Hindlimb muscle (tissue), 1 donor: ENCODE measurements around the gene MDGA2. TPM values are rescaled to one million over a fixed set of nuclear protein-coding genes. Genes with fewer than 3 reads are reported as not detected.
"Not testable (repeated sequence)": the region's sequence is repeated elsewhere in the genome, so short reads cannot be mapped to it uniquely, and the experiment has no call there.

Experiments used
- DNase-seq: peaks from one replicate; pipeline ENCODE4 v3.0.0-alpha.2; 2013
- polyA plus RNA-seq: library from polyadenylated mRNA; unstranded; fragments of 120-200 nt; gene quantifications from one replicate; pipeline ENCODE4 v1.2.1, GENCODE V29; 2013; ENCODE audit not compliant: insufficient read length

Gene MDGA2
- polyA plus RNA-seq, 1 donor: 0.35 TPM

DNA sequence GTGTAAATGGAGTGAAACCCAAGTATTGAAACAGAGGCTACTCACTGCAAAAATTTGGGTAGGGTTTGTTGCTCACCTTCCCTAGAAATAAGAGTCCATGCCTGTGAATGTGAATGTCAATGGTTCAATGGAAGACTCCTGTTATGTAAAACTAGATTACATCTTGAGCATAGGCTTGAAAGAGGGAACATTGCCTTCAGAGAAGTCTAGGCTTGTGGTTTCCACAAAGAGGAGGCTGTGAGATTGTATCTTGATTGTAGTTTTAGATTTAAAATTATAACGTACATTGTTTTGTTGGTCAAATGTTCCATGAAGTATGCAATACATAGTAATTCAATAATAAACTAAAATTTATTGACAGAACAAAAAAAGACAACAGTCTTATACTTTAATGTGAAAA is 610.1 kb downstream of the MDGA2 start:
- DNase-seq: no peak

DNA sequence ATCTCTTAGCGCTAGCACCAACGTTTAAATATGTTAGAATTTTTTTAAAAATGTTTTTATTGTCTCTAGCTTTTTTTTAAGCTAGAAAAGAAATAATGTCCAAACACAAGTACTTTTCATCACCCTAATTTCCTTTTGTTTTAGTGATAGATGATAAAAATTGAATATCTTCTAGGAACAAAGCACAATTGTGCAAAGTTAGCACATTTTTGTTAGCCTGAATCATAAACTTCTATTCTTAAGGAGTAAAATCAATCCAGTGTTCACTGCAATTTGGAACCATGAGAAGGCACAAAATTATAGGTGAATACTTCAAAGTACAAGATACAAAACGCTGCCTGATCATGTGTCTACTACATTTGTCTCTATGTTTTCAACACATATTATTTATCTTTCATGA is 615.4 kb downstream of the MDGA2 start:
- no peak for DNase-seq

DNA sequence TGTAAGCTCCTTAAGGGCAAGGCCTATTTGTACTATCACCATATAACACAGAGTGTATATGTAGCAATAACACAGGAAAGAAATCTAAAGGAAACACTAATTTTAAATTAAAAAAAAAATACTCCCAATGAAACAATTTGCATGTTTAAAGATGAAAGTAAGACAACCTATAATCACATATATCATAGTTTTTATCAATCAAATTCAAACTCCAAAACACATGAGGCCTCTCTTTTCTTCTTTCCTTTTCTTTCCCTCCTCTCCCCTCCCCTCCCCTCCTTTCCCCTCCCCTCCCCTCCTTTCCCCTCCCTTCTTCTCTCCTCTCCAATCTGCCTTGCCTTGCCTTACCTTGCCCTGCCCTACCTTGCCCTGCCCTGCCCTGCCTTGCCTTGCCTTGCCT is 618.0 kb downstream of the MDGA2 start:
- DNase-seq: no peak

DNA sequence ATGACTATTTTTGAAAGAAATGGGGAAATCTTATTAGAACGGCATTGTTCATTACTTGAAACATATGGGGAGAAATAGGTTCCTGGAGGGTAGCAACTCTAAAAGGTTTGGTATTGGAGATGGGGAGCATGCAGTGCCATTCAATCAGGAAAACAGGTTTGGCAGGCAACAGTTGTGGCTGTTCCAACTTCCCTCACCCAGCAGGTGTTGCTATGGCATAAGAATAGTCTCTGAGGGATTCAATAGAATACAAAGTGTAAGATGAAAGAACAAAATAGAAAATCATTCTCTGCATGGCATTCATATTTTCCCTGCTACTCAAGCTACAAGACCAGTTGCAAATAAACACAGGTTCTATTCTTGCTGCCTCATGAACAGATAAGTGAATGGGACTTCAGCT is 630.6 kb downstream of the MDGA2 start:
- no peak for DNase-seq

DNA sequence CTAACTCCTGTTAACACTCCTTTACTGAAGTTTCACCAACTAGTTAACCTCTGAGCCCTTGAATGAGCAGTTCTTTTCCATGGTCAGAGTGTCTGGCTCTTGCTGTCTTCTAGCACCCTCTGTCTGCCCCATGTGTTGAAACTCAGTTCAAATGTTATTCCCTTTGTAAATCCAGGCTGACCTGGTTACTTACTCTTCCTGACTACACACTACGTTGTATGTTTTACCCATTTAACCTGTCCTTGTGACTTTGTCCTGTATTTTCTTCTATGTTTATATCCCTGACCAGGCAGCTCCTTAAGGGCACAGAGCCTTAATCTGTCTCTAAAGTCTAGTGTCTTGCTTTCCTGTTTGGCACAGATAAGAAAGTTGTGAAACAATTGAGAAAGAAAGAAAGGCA is 634.9 kb downstream of the MDGA2 start:
- DNase-seq: peak; percentile 1

DNA sequence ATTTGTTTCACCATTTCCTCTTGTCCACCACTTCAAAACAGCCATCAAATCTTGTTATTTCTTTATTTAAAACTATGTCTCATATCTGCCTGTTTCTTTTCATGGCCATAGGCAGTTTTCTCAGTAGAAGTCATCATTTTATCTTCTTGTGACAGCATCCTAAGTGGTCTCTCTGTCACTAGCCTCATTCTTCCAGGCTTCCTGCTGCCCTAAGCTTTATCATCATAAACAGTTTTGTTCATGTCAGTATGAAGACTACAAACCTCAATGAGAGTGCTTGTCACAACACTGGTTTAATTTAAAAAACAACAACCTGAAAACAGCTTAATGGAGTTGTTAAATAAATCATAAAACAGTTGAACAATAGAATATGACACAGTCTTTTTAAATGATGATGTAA is 636.1 kb downstream of the MDGA2 start:
- no peak for DNase-seq

DNA sequence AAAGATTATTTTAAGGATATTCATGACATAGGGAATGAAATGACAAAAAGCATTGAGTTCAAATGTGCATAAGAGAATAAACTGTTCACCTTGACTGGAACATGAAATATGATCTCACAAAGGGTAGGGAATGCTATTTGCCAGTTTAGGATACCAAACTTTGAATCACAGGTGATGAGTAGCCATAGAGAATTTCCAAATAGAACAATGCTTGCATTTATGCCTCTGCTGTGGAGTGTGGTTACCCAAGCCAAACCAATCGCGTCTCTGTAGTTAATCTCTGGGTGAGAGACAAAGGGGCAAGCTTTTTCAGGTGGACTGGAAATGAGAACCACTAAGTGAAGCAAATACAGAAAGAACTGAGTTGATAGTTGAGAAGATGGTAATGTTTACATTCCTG is 652.7 kb downstream of the MDGA2 start:
- no peak for DNase-seq

DNA sequence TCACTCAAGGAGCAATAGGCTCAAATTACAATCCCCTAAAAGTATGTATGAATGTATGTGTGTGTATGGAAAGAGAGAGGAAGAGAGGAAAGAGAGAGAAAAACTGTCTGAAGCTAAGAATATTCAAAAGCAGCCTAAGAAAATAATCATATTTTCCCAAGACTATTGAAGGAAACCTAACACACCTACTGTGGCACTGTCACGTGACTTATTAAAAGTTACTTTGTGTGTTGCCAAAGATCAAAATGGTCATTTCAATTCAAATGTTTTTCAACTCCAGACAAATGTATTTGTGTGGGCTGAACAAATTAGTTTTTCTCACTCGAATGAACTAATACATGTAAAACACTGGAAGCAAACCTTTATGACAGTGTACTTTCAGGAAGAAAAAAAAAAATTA is 654.9 kb downstream of the MDGA2 start:
- DNase-seq: no peak

DNA sequence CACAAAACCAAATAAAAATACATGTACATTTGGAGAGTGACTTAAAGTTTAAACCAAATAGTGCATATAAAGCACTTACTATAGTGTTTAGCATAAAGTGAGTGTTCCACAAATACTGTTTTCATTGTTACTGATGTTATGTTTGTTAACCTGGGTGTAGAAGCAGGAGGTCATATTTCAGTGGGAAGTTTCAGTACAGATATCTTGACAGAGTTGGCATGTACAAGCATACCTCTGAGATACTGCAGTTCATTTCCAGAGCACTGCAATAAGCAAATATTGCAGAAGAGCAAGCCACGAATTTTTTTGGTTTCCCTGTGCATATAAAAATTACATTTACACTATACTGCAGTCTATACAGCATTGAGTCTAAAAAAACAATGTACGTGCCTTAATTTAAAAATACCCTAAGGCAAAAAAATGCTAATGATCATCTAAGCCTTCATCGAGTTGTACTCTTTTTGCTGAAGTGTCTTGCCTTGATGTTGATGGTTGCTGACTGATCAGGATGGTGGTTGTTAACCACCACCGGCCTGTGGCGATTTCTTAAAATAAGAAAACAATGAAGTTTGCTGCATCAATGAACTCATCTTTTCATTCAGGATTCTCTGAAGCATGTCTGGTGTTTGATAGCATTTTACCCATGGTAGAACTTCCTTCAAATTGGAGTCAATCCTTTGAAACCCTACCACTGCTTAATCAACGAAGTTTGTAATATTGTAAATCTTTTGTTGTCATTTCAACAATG is 662.7 kb downstream of the MDGA2 start:
- no peak for DNase-seq

DNA sequence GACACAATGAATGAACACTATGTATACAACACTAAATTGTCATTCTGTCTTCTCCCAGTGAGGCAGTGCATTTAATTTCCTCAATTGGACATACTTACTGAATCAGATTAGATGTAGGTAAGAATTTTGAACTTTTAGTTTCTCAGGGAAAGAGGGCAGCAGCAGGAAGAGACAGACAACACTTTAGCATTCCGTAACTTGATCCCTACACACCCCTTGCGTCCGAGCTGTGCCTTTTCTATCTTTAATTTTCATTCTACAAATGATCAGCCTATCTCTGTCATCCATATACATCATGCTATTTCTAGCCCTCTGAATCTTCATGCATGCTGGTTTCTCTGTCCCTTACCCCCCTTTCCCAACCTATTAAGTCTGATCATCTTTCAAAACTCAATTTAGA is 665.8 kb downstream of the MDGA2 start:
- no peak for DNase-seq

DNA sequence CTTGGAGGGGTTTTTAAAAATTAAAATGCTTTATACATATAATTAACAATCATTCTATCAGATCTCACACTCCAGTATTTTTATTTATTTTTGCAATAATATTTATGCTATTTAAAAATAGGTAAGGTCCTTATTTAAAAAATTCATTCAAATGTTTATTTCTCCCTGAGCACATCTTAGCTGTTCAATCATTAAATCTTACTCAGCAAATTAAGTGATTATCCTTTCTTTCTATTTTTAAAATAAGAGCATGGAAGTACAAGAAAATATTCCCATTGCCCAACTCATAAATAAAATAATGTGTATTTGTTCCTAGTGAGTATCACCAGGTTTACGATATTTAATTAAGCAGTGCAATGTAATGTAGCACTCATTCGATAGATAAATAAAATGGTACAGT is 666.7 kb downstream of the MDGA2 start:
- DNase-seq: no peak

DNA sequence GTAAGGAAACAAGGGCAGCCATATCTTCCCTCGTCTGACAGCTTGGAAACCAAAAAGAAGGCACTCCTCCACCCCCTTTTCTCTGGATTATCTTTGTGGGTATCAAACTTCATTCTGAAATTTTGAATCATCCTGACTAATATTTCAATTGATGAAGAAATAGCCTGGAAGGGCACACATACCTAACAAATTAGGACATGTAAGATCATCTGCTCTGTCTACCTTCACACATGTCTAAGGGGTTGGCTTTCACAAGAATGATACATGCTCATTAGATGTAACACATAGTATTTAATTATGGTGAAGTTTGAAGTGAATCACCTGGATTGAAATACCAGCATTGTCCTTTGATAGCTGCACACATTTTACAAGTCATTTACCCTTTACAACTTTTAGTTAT is 675.7 kb downstream of the MDGA2 start:
- no peak for DNase-seq

DNA sequence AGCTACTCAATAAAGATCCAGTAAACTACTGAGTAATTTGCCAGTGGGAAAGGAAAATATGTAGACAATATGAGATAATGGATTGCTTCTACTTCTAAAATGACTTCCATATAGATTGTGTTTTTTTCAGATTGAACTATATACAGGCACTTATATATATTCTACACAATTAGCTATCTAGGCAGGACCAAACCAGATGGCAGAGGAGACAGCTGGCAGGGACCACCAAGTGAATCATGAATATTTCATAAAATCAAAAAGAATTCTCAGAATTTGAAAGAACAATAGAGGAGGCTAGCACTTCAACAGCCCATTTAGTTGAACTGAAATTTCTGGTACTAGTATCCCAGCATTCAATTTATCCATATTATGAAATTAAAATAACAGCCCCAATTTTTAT is 685.8 kb downstream of the MDGA2 start:
- DNase-seq: no peak

DNA sequence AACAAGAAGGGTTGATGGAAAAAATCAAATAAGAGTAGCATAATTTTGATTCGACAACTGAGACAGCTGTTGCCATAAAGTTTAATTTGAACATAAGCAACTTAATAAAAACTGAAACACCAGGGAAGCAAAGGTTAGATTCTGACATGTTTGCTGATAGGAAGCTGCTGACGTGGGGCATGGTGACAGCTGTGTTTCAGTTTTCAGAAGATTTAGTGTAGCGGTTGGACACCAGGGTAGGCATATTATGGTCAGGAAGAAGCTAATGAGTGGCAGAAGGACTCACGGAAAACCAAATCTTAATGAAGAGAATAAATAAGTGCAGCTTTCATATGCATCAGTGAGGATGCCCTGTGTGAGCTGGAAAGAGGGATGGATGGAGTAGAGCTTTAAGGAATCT is 687.1 kb downstream of the MDGA2 start:
- no peak for DNase-seq

DNA sequence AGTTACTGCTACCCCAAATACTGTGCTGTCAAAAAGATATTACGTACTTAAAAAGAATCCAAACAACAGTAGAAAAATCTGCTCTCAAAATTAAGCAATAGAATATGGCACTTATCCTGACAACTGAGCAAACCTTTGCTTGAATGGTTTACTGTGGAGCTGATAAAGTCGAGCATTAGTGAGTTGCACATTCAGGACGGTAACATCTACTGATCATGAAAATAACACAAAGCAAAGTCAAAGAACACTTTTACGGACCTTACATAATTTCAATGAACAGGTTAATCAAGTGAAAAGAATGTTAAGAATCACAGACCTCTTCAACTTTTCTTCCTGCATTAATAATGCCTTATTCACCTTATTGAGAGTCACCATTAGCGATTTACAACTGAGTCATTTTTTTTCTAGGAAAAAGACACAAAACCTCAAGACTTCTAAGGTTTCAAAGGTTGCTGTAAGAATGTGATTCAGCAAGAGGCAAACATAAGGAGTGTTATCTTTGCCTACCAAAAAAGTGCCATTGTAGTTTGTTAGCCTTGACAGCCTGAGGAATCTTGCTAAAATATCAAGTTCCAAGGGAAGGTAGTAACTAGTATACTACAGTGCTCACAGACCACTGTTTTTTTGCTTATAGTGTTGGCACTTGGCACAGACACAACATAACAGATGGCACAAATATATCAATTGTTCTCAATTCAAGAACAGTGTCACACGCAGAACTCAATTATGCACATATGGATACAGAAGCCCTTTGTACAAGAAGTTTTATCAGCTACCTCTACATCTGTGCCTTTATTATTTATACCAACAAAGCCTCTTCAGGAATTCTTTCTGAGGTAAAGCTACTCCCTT is 689.6 kb downstream of the MDGA2 start:
- no peak for DNase-seq

DNA sequence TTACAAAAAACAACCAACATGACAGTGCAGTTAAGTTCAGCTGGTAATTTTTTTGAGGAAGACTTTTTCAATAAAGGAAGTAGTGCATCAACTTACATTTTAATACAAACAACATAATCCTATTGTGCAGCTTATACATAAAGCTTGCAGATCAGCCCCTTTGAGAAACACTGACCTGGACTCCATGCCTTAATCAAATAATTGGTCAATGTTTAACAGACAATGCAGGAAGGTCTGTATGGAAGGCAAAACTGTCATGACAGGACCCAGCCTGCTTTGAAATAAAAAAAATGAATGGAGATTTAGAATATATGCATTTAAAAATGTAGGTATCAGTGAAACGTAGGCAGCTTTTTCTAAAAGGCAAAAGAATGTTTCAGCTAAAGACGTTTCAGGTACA is 702.1 kb downstream of the MDGA2 start:
- DNase-seq: no peak

DNA sequence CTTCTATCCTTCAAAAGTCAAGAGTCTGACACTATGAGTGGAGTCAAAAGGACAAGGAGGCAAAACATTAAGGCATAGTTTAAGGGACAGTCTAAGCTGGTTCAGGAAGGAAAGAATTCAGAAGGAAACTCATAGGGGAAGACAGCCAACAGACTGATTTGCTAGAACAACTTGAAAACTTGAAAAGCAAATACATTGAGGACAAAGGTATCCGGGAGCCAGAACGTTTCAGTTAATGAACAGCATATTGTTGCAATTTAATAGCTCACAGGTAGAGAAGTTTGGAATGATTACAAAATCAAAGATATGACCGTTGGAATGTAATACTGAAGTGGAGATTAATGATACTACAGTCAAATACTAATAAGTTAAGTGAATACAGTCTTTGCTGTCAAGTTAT is 711.0 kb downstream of the MDGA2 start:
- no peak for DNase-seq

DNA sequence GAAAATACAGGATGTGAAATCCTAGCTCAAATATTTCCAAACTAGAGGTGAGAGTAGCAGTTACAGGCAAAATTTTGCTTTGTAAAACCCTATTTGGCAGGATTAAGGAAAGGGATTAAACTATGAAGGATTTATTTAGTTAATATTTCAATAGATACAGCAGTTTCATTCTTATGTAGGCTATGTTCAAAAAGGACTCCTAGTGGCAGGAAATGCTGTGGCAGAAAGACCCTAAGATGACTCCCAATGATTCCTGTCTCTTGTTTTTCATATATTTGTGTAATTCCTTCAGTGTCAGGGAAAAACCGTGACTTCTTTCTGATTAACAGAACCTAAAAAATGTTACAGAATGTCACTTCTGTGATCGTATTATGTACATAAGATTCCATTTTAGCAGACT is 724.3 kb downstream of the MDGA2 start:
- DNase-seq: no peak

DNA sequence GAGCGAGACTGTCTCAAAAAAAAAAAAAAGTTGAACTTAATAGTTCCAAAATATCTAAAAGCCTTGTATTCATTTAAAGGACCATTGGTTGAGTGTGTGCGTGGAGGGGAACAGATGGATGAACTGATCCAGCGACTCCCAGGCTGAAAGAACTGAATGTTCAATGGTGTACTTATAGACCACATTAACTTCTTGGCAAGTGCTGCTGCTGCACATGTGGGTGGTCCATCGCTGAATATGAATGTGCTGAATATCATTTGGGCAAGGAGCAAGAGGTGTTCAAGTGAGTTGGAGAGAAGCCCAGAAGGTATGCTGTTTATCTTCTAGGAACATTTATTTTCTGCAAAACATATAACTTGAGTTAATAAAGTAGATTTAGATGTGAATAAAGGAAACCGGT is 734.8 kb downstream of the MDGA2 start:
- peak; percentile 0 for DNase-seq

DNA sequence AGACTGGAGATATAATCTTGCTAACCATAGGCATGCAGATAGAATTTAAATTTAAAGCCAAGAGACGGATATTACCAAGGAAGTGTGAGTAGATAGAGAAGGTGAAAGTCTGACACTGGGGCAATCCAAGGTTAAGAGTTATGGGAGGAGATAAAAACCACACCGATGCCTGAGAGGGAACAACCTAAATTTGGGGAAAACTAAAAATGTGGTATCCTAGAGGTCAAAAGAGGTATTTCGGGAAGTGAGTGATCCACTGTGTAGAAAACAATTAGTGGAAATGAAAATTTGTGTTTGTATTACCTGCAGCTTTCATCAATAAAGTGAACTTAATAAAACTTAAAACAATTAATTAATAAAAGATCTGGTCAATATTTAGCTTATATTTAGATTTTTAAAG is 754.9 kb downstream of the MDGA2 start:
- no peak for DNase-seq

DNA sequence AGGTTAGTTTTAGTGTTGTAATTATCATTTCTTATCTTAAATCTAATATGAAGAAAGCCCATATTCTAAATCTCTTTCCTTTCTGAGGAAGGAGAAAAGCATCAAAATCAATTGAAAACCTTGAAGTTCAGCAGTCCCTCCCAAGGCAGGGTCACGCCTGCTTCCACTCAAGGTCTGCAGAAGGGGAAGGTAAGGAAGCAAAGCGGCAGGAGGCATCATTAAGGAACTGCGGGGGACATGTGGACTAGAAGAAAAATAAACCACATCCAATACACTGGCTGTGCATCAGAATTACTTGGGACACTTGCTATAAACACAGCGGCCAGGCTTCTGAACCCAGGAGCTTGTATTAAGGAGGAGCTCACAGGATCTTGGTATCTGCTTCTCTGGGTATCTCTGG is 759.9 kb downstream of the MDGA2 start:
- DNase-seq: not testable (repeated sequence)

DNA sequence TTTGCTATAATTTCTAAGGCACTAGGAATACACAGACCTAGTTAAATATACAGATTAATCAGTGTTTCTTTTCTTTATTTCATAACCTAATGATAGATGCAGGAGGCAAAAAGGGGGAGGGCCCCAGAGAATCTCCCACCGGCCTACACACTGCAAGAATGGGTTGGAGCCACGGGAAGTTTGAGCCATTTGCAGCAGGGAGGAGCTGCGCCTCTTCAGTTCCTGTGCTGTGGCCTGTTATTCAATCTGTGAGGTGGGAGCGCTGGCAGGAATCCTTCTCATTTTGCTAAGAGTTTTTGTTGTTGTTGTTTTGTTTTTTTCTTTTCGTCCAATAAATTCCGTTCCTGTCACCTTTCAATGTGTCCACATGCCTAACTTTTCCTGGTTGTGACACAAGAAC is 772.6 kb downstream of the MDGA2 start:
- DNase-seq: no peak

DNA sequence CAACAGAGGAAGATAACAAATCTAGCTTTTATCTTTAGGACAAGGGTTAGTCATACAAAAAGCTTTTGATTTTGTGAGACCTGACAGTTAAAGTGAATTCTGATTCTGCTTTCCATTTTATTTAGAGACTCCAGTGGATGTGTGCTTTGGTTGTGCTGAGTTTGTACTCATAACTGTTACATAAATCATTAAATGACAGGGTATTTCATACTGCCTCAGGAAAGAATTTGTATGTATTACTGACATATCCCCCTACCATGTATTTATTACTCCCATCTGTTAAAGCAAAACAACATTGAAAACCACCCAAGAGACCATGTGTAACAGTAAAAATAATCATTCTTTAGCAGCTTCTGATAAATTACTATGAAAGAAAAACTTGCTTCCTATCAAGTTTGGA is 780.9 kb downstream of the MDGA2 start:
- no peak for DNase-seq

DNA sequence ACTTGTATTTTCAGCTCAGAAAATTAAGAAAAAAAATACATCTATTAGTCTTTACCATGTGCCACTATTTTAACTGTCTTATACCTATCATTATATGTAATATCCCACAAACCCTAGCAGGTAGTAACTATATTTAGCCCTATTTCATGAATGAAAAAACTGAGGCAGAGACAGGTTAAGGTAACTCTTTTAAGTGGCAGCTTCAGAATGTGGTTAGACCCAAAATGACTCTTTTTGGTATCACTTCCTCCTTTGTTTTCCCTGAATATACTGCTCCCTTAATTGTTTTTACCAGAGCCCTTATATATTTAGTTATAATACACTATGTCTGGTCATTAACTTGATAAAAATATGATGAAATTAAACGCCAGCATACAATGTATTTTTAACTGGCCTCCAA is 788.3 kb downstream of the MDGA2 start:
- no peak for DNase-seq
